ENCODE measurements around the gene RPS6KL1. TPM values are rescaled to one million over a fixed set of nuclear protein-coding genes. Genes with fewer than 3 reads are reported as not detected.

Gene RPS6KL1
- total RNA-seq, 1 donor from 2014 or later, result 5.8 TPM

GRCh38 chr14:74921053-74921620 lies 1.9 kb downstream of the RPS6KL1 start:
- DNase-seq (ENCODE audit: low spot score), result no peak
- Mint-ChIP-seq H3K27me3 (ENCODE audit: low read depth) (no peaks in the 10 kb centered on the region), H3K27ac (ENCODE audit: unreplicated experiment) (no peak overlapping the region), H3K36me3 (ENCODE audit: low read depth) (no peaks in the 10 kb centered on the region), H3K9me3 (ENCODE audit: low read depth) (no peaks in the 10 kb centered on the region), H3K4me1 (ENCODE audit: low read depth) (peaks cover 14% of the 10 kb centered on the region), H3K4me3 (ENCODE audit: unreplicated experiment) (no peak overlapping the region)
- no peak for TF ChIP-seq CTCF (IDR thresholded peaks at IDR 0.05)

- no peak for DNase-seq (ENCODE audit: low spot score)
- no peak overlapping the region for H3K27ac Mint-ChIP-seq (ENCODE audit: unreplicated experiment)
- no peaks in the 10 kb centered on the region for H3K9me3 Mint-ChIP-seq (ENCODE audit: low read depth)
- no peak overlapping the region for H3K4me3 Mint-ChIP-seq (ENCODE audit: unreplicated experiment)
- TF ChIP-seq CTCF (IDR thresholded peaks at IDR 0.05), result no peak
- H3K27me3 Mint-ChIP-seq (ENCODE audit: low read depth), result no peaks in the 10 kb centered on the region
- H3K4me1 Mint-ChIP-seq (ENCODE audit: low read depth), result peaks cover 14% of the 10 kb centered on the region
- no peaks in the 10 kb centered on the region for H3K36me3 Mint-ChIP-seq (ENCODE audit: low read depth)
Measured at GRCh38 chr14:74920281-74920680, 2.8 kb downstream of the RPS6KL1 start.

- Mint-ChIP-seq H3K9me3 (ENCODE audit: low read depth) (no peaks in the 10 kb centered on the region), H3K4me1 (ENCODE audit: low read depth) (peaks cover 14% of the 10 kb centered on the region), H3K36me3 (ENCODE audit: low read depth) (no peaks in the 10 kb centered on the region), H3K4me3 (ENCODE audit: unreplicated experiment) (no peak overlapping the region), H3K27me3 (ENCODE audit: low read depth) (no peaks in the 10 kb centered on the region), H3K27ac (ENCODE audit: unreplicated experiment) (no peak overlapping the region)
- no peak for TF ChIP-seq CTCF (IDR thresholded peaks at IDR 0.05)
- no peak for DNase-seq (ENCODE audit: low spot score)
Measured at GRCh38 chr14:74919421-74920165, 3.5 kb downstream of the RPS6KL1 start.

GRCh38 chr14:74918380-74918779 lies 4.7 kb downstream of the RPS6KL1 start:
- H3K4me3 Mint-ChIP-seq (ENCODE audit: unreplicated experiment), result no peak overlapping the region
- H3K9me3 Mint-ChIP-seq (ENCODE audit: low read depth), result no peaks in the 10 kb centered on the region
- H3K36me3 Mint-ChIP-seq (ENCODE audit: low read depth), result no peaks in the 10 kb centered on the region
- TF ChIP-seq CTCF (IDR thresholded peaks at IDR 0.05), result no peak
- no peaks in the 10 kb centered on the region for H3K27me3 Mint-ChIP-seq (ENCODE audit: low read depth)
- H3K4me1 Mint-ChIP-seq (ENCODE audit: low read depth), result peaks cover 17% of the 10 kb centered on the region
- DNase-seq (ENCODE audit: low spot score), result no peak
- H3K27ac Mint-ChIP-seq (ENCODE audit: unreplicated experiment), result no peak overlapping the region

GRCh38 chr14:74917646-74918081 lies 5.4 kb downstream of the RPS6KL1 start:
- no peaks in the 10 kb centered on the region for H3K36me3 Mint-ChIP-seq (ENCODE audit: low read depth)
- H3K9me3 Mint-ChIP-seq (ENCODE audit: low read depth), result no peaks in the 10 kb centered on the region
- H3K4me3 Mint-ChIP-seq (ENCODE audit: unreplicated experiment), result no peak overlapping the region
- H3K27ac Mint-ChIP-seq (ENCODE audit: unreplicated experiment), result no peak overlapping the region
- TF ChIP-seq CTCF (IDR thresholded peaks at IDR 0.05), result no peak
- H3K27me3 Mint-ChIP-seq (ENCODE audit: low read depth), result no peaks in the 10 kb centered on the region
- no peak for DNase-seq (ENCODE audit: low spot score)
- peaks cover 17% of the 10 kb centered on the region for H3K4me1 Mint-ChIP-seq (ENCODE audit: low read depth)

Measured in chondrocyte (in vitro differentiated cells).